Dedifferentiated amniotic fluid mesenchymal stem cell (primary cell): ENCODE results near the gene NDUFS5.
"Not testable (repeated sequence)": the region's sequence is repeated elsewhere in the genome, so short reads cannot be mapped to it uniquely, and the experiment has no call there.

Experiments
- DNase-seq: peaks from one replicate; pipeline ENCODE4 v3.0.0-alpha.2; 2016; ENCODE audit errors: extremely low spot score

The NDUFS5 gene

DNA sequence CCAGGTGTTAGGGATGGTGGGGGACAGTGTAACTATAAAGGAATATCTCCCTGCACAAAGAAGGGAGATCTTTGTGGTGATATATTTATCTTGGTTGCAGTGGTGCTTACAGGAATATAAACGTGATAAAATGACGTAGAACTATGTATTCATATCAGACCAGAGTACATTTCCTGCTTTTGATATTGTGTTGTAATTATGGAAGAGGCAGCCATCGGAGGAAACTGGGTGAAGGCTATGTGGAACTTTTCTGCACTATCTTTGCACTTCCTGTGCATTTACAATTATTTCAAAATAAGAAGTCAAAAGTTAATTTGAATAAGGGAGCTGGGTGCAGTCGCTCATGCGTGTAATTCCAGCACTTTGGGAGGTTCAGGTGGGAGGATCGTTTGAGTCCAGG is 37.6 kb downstream of the NDUFS5 start:
- no peak for DNase-seq

DNA sequence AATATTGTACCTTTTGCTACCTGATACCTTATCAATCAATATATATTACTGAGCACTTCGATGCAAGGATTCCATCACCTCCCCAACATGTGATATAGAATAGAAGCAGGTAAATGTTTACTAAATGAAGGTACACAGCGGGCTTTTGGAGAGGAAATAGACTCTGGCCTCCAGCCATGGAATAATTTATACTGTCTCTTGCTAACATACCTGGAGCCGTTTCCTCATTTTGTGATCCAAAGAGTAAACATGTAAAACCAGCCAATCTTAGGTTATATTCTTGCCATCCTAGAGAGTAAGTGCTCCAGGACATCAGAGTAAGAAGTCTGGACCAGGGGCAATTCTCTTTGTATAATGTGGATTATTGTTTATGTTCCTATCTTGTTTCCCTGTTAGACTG is 39.4 kb downstream of the NDUFS5 start:
- no peak for DNase-seq

DNA sequence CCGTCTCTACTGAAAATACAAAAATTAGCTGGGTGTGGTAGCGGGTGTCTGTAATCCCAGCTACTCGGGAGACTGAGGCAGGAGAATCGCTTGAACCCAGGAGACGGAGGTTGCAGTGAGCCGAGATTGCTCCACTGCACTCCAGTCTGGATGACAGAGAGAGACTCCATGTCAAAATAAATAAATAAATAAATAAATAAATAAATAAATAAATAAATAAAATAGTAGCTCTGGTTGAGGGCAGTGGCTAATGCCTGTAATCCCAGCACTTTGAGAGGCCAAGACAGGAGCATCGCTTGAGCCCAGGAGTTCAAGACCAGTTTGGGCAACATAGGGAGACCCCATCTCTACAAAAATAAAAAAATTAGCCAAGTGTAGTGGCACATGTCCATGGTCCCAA is 42.1 kb downstream of the NDUFS5 start:
- DNase-seq, result not testable (repeated sequence)

- not testable (repeated sequence) for DNase-seq
These were observed 45.4 kb downstream of the NDUFS5 start for GRCh38 chr1:39071557-39071956.

DNA sequence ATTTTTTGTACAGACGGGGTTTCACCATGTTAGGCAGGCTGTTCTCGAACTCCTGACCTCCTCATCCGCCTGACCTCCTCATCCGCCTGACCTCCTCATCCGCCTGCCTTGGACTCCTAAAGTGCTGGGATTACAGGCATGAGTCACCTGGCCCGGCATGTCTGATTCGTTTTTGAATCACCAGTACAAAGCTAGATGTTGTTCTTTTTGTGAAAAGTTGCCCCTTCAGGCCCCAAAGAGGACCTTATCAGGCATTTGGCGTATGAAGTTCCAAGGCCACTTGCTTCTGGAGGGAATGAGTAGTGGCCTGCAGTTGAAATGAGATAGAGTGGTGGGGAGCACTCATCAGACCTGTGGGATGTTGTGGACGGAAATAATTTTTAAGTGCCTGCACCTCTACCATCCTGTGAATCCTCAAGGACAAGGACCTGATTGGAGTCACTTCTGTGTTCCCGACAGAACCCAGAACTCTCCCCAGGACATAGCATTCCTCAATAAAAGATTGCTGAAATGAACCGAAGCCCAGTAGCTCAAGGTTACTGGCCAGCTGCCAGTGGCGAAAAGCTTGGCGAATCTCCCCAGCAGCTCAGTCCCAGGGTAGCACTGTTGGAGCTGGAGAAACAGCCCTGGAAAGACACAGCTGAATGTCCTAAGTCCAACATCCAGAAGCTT is 50.1 kb downstream of the NDUFS5 start:
- no peak for DNase-seq

DNA sequence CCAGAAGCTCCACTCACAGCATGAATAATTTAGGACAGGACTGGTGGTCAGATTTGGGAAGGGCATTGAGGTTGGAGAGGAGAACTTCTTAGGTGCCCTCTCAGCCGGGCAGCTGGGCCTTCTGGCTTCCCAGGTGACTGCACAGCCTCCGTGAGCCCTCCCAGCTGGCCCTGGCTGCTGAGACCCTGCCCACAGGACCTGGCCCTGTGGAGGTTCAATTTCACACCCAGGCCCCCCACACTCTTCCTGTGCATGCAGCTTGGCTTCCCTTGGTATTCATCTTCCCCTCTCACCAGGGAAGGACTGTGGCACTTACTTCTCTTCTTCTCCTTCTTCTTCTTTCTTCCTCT is 50.6 kb downstream of the NDUFS5 start:
- DNase-seq, result no peak

DNA sequence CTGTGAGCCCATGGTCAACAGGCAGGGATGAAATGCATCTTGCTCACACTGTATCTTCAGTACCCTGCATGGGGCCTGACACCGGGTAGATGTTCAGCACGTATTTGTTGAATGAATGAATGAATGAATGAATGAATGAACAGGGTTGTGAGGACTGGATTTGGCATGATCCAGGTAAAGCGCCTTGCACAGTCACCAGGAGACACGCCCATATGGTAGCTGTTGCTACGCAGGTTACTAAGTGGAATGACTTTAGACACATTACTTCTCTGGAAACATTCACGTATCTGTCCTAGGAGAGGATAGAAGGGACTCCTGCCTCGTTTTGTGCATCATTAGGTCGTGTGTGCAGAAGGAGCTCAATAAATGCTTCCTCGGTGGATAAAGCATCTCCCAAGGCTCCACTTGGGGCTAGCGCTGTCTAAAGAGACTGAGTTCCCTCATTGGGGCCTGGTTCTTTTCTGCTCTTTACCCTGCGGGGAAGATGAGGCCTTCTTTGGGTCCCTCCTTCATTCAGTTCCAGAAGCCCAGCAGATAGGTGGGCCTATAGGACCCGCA is 54.2 kb downstream of the NDUFS5 start:
- DNase-seq, result no peak

DNA sequence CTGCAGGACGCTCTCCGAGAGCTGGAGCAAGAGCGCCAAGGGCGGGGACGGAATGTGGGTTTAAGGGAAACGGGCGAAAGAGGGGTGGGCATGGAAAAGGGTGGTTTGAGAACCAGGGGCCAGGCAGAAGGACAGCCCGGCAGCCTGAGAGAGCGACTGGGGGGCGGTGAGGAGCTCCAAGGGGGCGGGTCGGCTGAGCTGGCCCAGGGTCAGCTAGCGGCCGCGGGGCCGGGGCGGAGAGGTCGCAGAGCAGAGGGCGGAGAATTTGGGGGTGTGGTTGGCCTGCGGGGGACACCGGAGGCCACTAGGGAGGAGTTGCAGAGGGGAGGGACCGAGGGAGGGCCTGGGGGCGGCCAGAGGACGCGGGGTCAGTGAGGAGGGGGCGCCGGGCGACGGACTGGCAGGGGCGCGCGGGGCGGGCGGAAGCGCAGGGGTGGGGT is 54.7 kb downstream of the NDUFS5 start:
- no peak for DNase-seq

DNA sequence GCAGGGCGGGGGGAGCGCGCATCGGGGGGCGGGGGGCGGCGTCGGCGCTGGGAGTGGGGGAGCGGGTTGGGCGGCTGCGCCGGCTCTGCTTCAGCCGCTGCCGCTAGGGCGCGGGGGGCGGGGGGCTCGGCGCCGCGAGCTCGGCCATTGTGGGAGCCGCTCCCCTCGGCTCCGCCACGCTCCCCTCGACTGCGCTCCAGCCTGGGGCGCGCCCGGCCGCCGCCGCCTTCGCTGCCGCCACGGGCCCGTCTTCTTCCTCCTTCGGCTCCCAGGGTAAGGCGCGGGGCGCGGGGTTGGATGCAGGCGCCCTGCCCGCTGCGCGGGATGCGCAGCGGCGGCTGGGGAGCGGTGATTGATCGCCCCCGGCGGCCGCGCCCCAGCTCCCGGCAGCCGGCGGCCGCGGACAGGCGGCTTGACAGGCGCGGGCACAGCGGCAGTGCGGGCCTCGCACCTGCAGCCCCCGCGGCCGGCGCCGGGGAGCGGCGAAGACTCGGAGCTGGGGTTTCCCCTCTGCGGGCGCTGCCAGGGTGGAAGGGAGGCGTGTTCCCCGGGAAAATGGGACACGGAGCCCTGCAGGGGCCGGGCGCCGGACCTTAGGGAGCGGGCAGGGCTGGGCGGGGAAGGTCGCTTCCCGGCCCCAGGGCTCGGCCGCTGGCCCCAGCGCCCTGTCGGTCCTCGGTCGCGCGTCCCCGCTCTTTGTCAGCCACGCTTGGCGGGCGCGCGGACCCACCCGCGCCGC is 55.3 kb downstream of the NDUFS5 start:
- DNase-seq, result no peak

DNA sequence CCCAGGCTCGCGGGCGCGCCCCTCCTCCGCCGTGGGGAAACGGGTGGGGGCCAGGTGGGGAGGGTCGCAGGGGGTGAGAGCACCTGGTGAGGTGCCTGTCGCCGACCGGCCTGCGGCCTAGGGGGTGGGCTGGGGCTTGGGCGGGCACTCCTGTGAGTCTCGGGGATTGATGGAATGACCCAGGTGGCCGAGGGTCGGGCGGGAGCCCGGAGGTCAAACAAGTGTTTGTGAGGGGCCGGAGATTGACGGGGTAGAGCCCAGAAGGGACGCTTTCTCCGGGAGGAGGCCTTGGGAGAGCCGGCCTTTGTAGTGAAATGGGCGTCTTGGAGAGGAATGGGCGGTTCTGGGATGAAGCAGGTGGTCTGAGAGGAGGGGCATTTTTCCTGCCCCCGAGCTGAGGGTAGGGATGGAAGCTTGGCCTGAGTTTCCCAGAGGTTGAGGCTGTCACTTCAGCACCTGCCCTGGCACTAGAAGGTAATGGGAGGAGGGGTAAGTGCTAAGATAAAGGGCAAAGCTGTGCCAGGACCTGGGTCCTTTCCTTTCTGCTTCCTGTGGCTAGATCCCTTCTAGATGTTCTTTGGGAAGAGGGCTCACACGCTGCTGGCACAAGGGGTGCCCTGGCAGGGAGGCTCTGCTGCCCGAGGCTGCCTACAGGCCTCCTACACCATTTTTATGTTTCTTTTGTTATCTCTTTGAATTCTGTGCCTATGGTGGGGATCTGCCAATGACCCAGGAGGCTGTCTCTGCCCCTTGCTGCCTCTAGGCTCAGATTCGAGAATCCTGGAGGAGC is 56.1 kb downstream of the NDUFS5 start:
- no peak for DNase-seq

DNA sequence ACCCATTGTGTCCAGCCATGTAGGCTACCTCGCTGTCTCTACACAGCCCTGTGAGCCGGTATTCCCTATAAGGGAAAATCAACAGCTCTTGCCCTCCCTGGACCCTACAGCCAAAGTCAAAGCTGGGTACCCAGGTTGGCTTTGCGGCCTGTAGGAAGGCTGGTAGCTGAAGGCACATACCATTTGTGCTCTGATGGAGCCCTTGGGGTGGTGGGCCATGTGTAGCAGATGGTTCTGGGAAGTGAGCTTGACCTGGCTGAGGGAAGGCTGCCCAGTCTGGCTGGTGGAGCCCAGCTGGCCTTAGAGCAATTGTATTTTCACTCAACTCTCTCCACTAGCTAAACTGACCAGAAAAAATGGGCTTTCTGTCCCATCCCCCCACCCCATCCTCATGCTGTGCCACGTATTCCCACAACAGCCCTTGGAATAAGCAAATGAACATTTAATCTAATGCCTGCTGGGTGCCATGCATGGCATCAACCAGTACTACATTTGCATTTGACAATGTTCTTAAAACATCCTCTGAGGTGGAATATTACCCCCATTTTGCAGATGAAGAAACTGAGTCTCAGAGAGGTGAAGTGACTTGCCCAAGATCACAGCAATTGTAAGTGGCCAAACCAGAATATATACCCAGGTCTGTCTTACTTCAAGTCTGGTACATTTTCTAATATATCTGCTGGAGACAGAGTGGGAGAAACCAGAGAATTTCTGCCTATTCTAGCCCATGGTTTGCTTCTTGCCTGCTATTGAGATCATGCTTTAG is 56.8 kb downstream of the NDUFS5 start:
- no peak for DNase-seq

DNA sequence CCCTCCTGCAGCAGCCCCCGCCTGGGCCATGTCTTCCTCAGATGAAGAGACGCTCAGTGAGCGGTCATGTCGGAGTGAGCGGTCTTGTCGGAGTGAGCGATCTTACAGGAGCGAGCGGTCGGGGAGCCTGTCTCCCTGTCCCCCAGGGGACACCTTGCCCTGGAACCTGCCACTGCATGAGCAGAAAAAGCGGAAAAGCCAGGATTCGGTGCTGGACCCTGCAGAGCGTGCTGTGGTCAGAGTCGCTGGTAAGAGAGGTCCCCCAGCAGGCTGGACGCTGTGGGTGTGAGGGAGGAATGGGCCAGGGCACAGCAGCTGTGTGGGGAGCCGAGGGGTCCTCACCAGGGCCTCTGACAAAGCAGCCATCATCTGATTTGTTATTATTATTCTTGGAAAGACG is 58.0 kb downstream of the NDUFS5 start:
- no peak for DNase-seq
